Caco-2 (cell line): ENCODE data around the gene GRIN3B. TPM values are rescaled to one million over a fixed set of nuclear protein-coding genes. Genes with fewer than 3 reads are reported as not detected.

Source experiments
- BruUV-seq: library from RNA; stranded (reverse); fragments of 400-500 nt; replicated peaks from 2 replicates; lab custom pipeline; 2021; lab: Mats Ljungman, UMichigan
- CTCF ChIA-PET: fragments of 300-600 bp; sonication (Branson Sonifier 250); formaldehyde crosslinking; loops from one replicate; lab custom pipeline; 2022; ENCODE audit warnings: antibody characterized with exemption; lab: Charles Lee
- POLR2A ChIA-PET: fragments of 300-600 bp; sonication (Branson Sonifier 250); formaldehyde crosslinking; loops from one replicate; lab custom pipeline; 2022; ENCODE audit warnings: antibody characterized with exemption; lab: Charles Lee
- DNase-seq, 2 experiments: peaks; one replicate each; pipeline versions ENCODE4 v3.0.0 to v3.0.0-alpha.2; 2020 to 2022
- H3K27me3 ChIP-seq: replicated peaks from 2 replicates; pipeline ENCODE4 v1.6.0; 2011; ENCODE audit warnings: low read length; ENCODE audit not compliant: control insufficient read depth, insufficient read depth
- H3K36me3 ChIP-seq: 2 replicates; pipeline ENCODE4 v1.5.1; 2011; ENCODE audit warnings: low read length; ENCODE audit not compliant: control insufficient read depth, insufficient read depth
- H3K4me1 ChIP-seq: fragments of 250-450 bp; sonication (Bioruptor Pico); 2 replicates; pipeline ENCODE4 v1.5.1; 2020; ENCODE audit warnings: mild to moderate bottlenecking
- H3K4me3 ChIP-seq: 2 replicates; pipeline ENCODE4 v1.5.1; 2011; ENCODE audit warnings: low read depth, mild to moderate bottlenecking, control low read depth, low read length
- H3K9me3 ChIP-seq: fragments of 250-450 bp; sonication (Bioruptor Pico); 2 replicates; pipeline ENCODE4 v1.5.1; 2020; ENCODE audit warnings: mild to moderate bottlenecking, moderate library complexity
- H3K27ac Mint-ChIP-seq: one replicate; pipeline ENCODE4 v1.8.0; 2022; ENCODE audit warnings: mixed read lengths; ENCODE audit not compliant: unreplicated experiment
- H3K27me3 Mint-ChIP-seq: one replicate; pipeline ENCODE4 v1.8.0; 2022; ENCODE audit warnings: mixed read lengths; ENCODE audit not compliant: insufficient read depth, unreplicated experiment
- H3K36me3 Mint-ChIP-seq: one replicate; pipeline ENCODE4 v1.8.0; 2022; ENCODE audit warnings: mild to moderate bottlenecking, mixed read lengths; ENCODE audit not compliant: insufficient read depth, unreplicated experiment
- H3K4me1 Mint-ChIP-seq: one replicate; pipeline ENCODE4 v1.8.0; 2022; ENCODE audit warnings: low read depth, mixed read lengths; ENCODE audit not compliant: unreplicated experiment
- H3K4me3 Mint-ChIP-seq: one replicate; pipeline ENCODE4 v1.8.0; 2022; ENCODE audit warnings: mild to moderate bottlenecking, moderate library complexity, mixed read lengths; ENCODE audit not compliant: unreplicated experiment
- H3K9me3 Mint-ChIP-seq: one replicate; pipeline ENCODE4 v1.8.0; 2022; ENCODE audit warnings: mixed read lengths; ENCODE audit not compliant: unreplicated experiment
- intact Hi-C: fragments of 100-400 bp; cut with micrococcal nuclease; formaldehyde crosslinking; loops from one replicate; pipeline ENCODE4 v1.10.0; 2022; ENCODE audit not compliant: unreplicated experiment
- total RNA-seq: library from RNA; stranded (reverse); gene quantifications from 2 replicates; pipeline ENCODE4 v1.2.3, GENCODE V29; 2022
- TF ChIP-seq, protein P1 (sequence below), 2 experiments: fragments of 200-600 bp in 1 of 2; IDR thresholded peaks; 1 replicate in 1 of 2; 2 replicates in 1 of 2; pipeline versions ENCODE4 v1.5.1 to v1.8.0; 2011 to 2022; ENCODE audit warnings: antibody characterized with exemption in 1 of 2, control low read depth in 1 of 2, inconsistent platforms in 1 of 2, low read depth in 1 of 2, low read length in 1 of 2, mild to moderate bottlenecking in 1 of 2, moderate library complexity in 1 of 2; ENCODE audit not compliant: insufficient read depth in 1 of 2, severe bottlenecking in 1 of 2, unreplicated experiment in 1 of 2

Gene GRIN3B
- total RNA-seq, 1 experiment from 2014 or later = 0.41 TPM

DNA sequence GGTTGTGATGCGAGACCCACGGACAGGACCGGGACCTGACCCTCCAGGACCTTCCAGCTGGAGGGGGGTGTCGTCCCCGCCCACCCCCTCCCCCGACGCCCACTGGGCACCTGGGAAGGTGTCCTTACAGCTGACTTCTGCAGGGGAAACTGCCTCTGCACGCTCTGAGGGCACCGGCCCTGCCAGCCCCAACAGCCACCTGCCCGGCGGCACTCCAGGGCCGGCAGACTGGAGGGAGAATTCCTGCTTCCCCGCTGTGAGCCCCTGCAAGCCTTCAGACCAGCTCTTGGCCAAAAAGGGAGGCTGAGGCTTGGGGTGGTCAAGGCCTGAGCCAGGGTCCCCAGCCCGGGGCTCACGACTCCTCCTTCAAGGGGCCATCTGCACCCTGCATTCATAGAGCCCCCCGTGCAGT is 27.4 kb downstream of the GRIN3B start:
- Histone ChIP-seq H3K36me3 (peaks cover 4% of the 10 kb centered on the region; the same call in 1 of the 2 replicates), H3K27me3 (no peaks in the 10 kb centered on the region), H3K9me3 (no peaks in the 10 kb centered on the region), H3K4me1 (peaks cover 7% of the 10 kb centered on the region; the same call in 1 of the 2 replicates), H3K4me3 (peak overlapping the region; percentile 73)
- DNase-seq = no peak
- H3K4me1 Mint-ChIP-seq = peaks cover 13% of the 10 kb centered on the region
- peaks cover 39% of the 10 kb centered on the region for H3K36me3 Mint-ChIP-seq
- H3K9me3 Mint-ChIP-seq = no peaks in the 10 kb centered on the region
- intact Hi-C loops = loop anchor here (1.0 to 10.0 kb wide), 2 partner anchors 13 to 77 kb away; partner anchors contain the start of genes ABCA7 and GPX4
- H3K4me3 Mint-ChIP-seq = peak overlapping the region; percentile 81
- ChIA-PET POLR2A (interaction anchor here (0.5 to 1.4 kb wide), 6 partner anchors 12 to 241 kb away, joined by 3 to 9 read pairs (median 6); partner anchors contain the start of gene ABCA7), CTCF (interaction anchor here (1.5 kb wide), 1 partner anchor 15 kb away, joined by 3 read pairs; no protein-coding TSS in a partner anchor)
- no TSS peak for BruUV-seq
- H3K27ac Mint-ChIP-seq = peak overlapping the region; percentile 76
- TF ChIP-seq, protein P1, sequence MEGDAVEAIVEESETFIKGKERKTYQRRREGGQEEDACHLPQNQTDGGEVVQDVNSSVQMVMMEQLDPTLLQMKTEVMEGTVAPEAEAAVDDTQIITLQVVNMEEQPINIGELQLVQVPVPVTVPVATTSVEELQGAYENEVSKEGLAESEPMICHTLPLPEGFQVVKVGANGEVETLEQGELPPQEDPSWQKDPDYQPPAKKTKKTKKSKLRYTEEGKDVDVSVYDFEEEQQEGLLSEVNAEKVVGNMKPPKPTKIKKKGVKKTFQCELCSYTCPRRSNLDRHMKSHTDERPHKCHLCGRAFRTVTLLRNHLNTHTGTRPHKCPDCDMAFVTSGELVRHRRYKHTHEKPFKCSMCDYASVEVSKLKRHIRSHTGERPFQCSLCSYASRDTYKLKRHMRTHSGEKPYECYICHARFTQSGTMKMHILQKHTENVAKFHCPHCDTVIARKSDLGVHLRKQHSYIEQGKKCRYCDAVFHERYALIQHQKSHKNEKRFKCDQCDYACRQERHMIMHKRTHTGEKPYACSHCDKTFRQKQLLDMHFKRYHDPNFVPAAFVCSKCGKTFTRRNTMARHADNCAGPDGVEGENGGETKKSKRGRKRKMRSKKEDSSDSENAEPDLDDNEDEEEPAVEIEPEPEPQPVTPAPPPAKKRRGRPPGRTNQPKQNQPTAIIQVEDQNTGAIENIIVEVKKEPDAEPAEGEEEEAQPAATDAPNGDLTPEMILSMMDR (IDR thresholded peaks at IDR 0.05; ENCODE audit: insufficient read depth in 1 of 2, low read depth in 1 of 2, low read length in 1 of 2, severe bottlenecking in 1 of 2, unreplicated experiment in 1 of 2) = no peak
- no peaks in the 10 kb centered on the region for H3K27me3 Mint-ChIP-seq

DNA sequence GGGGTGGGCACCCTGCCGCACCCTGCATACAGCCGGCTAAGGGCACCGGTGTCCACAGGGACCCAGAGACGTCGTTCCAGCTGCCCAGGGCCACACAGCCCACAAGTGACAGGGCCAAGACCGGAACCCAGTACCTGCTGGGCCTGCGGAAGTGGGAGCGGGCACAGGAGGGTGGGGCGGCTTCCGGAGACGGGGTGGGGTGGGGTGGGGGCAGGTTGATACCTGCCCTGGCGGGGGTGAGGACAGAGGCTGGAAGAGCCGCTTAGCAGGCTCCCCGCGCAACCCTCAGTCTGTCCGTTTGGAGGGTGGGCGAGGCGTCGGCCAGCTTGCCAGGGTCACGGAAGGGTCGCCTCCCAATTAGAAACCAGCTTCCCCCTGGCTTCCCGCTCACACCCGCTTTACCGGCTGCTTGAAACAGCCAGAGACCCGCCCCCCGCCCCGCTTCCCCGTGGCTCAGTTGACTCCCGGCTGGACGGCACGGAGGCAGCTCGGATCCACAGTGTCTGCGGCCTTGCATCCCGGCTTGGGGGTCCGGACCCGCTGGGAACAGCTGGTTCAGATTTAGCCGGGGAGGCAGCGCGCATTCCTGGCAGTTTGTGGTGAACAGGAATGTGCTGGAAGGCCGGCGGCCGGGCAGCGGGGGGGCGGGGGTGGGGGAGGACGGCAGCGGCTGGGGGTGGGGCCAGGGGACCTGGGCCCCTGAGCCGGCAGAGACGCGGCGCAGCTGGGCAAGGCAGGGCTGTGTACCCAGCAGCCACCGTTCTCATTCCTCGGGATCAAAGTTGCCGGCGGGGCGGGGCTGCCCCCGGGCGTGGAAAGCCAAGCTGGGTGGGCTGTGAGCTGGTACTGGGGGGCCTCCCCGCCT is 28.1 kb downstream of the GRIN3B start:
- intact Hi-C loops = loop anchor here (1.0 to 10.0 kb wide), 2 partner anchors 12 to 77 kb away; partner anchors contain the start of genes ABCA7 and GPX4

More for the DNA sequence above, 28.1 kb downstream of the GRIN3B start:
- ChIA-PET CTCF (interaction anchor here (1.1 to 1.5 kb wide), 2 partner anchors 14 to 36 kb away, joined by 3 to 9 read pairs; no protein-coding TSS in a partner anchor), POLR2A (interaction anchor here (0.5 to 1.4 kb wide), 9 partner anchors 12 to 275 kb away, joined by 3 to 9 read pairs (median 6); partner anchors contain the start of genes ABCA7 and WDR18)
- Histone ChIP-seq H3K36me3 (peaks cover 4% of the 10 kb centered on the region; the same call in 1 of the 2 replicates), H3K27me3 (no peaks in the 10 kb centered on the region), H3K4me1 (peaks cover 7% of the 10 kb centered on the region; the same call in 1 of the 2 replicates), H3K4me3 (peak overlapping the region; percentile 73), H3K9me3 (no peaks in the 10 kb centered on the region)
- BruUV-seq = no TSS peak
- Mint-ChIP-seq H3K36me3 (peaks cover 45% of the 10 kb centered on the region), H3K27ac (peak overlapping the region; percentile 45), H3K9me3 (no peaks in the 10 kb centered on the region), H3K27me3 (no peaks in the 10 kb centered on the region), H3K4me3 (peak overlapping the region; percentile 81), H3K4me1 (peaks cover 13% of the 10 kb centered on the region)
- TF ChIP-seq, protein P1 (IDR thresholded peaks at IDR 0.05; ENCODE audit: insufficient read depth in 1 of 2, low read depth in 1 of 2, low read length in 1 of 2, severe bottlenecking in 1 of 2, unreplicated experiment in 1 of 2) = no peak
- DNase-seq = peak; percentile 82 to 85
